Cardiac muscle cell (in vitro differentiated cells and primary cell): ENCODE measurements around the gene ECM2. TPM values are rescaled to one million over a fixed set of nuclear protein-coding genes. Genes with fewer than 3 reads are reported as not detected.

Experiments
- DNase-seq, 2 donors: peaks; one replicate each; pipeline versions ENCODE4 v3.0.0 to v3.0.0-alpha.2; 2010 to 2017; ENCODE audit warnings: low read depth in 1 of 2, low spot score in 1 of 2
- H3K27ac ChIP-seq: fragments of 200-600 bp; sonication (generic); 2 replicates; pipeline ENCODE4 v1.5.1; 2016
- H3K27me3 ChIP-seq: fragments of 200-600 bp; sonication (generic); 2 replicates; pipeline ENCODE4 v1.6.0; 2016; ENCODE audit warnings: control low read depth
- H3K36me3 ChIP-seq: fragments of 200-600 bp; sonication (generic); 2 replicates; pipeline ENCODE4 v1.5.1; 2016; ENCODE audit warnings: control low read depth
- H3K4me1 ChIP-seq: fragments of 200-600 bp; sonication (generic); 2 replicates; pipeline ENCODE4 v1.8.1; 2017; ENCODE audit warnings: low read depth, mild to moderate bottlenecking, mixed run types
- H3K4me3 ChIP-seq: fragments of 200-600 bp; sonication (generic); 2 replicates; pipeline ENCODE4 v1.5.1; 2016; ENCODE audit warnings: mild to moderate bottlenecking
- H3K9me3 ChIP-seq: fragments of 200-600 bp; sonication (generic); 2 replicates; pipeline ENCODE4 v1.5.1; 2017; ENCODE audit warnings: low read depth, mild to moderate bottlenecking, control low read depth
- CTCF ChIP-seq: IDR thresholded peaks from 2 replicates; pipeline ENCODE4 v1.5.1; 2012; ENCODE audit warnings: low read depth, mild to moderate bottlenecking, low read length
- polyA plus RNA-seq: library from polyadenylated mRNA; unstranded; fragments of >200 nt; fragmentation: Nextera tagmentation; extraction: Ambion mirVana; gene quantifications from 2 replicates; pipeline ENCODE4 v1.2.1, GENCODE V29; 2016
- total RNA-seq: library from RNA; depleted of rRNA; stranded (reverse); fragments of >200 nt; gene quantifications from 2 replicates; pipeline ENCODE4 v1.2.3, GENCODE V29; 2016

Gene ECM2
- total and polyA plus RNA-seq, 2 experiments from 2014 or later, result not detected

- no peak for TF ChIP-seq CTCF
- Histone ChIP-seq H3K9me3 (no peaks in the 10 kb centered on the region), H3K36me3 (no peaks in the 10 kb centered on the region), H3K27me3 (no peaks in the 10 kb centered on the region), H3K4me1 (no peaks in the 10 kb centered on the region), H3K4me3 (no peak overlapping the region), H3K27ac (no peak overlapping the region)
- no peak for DNase-seq
Measured at GRCh38 chr9:92530893-92531292, 4.9 kb downstream of the ECM2 start.

GRCh38 chr9:92529124-92529523 is 6.7 kb downstream of the ECM2 start:
- H3K4me1 ChIP-seq, result peaks cover 5% of the 10 kb centered on the region
- DNase-seq, result no peak
- H3K27me3 ChIP-seq, result no peaks in the 10 kb centered on the region
- TF ChIP-seq CTCF, result no peak
- no peak overlapping the region for H3K4me3 ChIP-seq
- H3K9me3 ChIP-seq, result no peaks in the 10 kb centered on the region
- no peak overlapping the region for H3K27ac ChIP-seq
- H3K36me3 ChIP-seq, result no peaks in the 10 kb centered on the region

GRCh38 chr9:92528522-92528849 is 7.3 kb downstream of the ECM2 start:
- Histone ChIP-seq H3K27ac (no peak overlapping the region), H3K9me3 (no peaks in the 10 kb centered on the region), H3K36me3 (no peaks in the 10 kb centered on the region), H3K27me3 (no peaks in the 10 kb centered on the region), H3K4me3 (no peak overlapping the region), H3K4me1 (peaks cover 10% of the 10 kb centered on the region)
- no peak for TF ChIP-seq CTCF
- no peak for DNase-seq

- no peaks in the 10 kb centered on the region for H3K27me3 ChIP-seq
- H3K27ac ChIP-seq, result no peak overlapping the region
- no peaks in the 10 kb centered on the region for H3K9me3 ChIP-seq
- H3K4me3 ChIP-seq, result no peak overlapping the region
- no peak for DNase-seq
- TF ChIP-seq CTCF, result no peak
- no peaks in the 10 kb centered on the region for H3K36me3 ChIP-seq
- peaks cover 10% of the 10 kb centered on the region for H3K4me1 ChIP-seq
Measured at GRCh38 chr9:92527832-92528521, 7.8 kb downstream of the ECM2 start.

- DNase-seq, result no peak
- no peak for TF ChIP-seq CTCF
- Histone ChIP-seq H3K27me3 (no peaks in the 10 kb centered on the region), H3K36me3 (no peaks in the 10 kb centered on the region), H3K4me3 (no peak overlapping the region), H3K9me3 (no peaks in the 10 kb centered on the region), H3K4me1 (peaks cover 10% of the 10 kb centered on the region), H3K27ac (no peak overlapping the region)
Measured at GRCh38 chr9:92527291-92527828, 8.4 kb downstream of the ECM2 start.
